HG03432 (cell line): ENCODE measurements around the gene S100A5.
A peak's percentile ranks its signal among the peaks of the same experiment; 100 is the strongest.
"Not testable (repeated sequence)": the region's sequence is repeated elsewhere in the genome, so short reads cannot be mapped to it uniquely, and the experiment has no call there.

ENCODE experiments used
- ATAC-seq: cut with Tn5 transposase; IDR thresholded peaks from one replicate; pipeline ENCODE4 v1.9.1; 2021; ENCODE audit warnings: mild to moderate bottlenecking, moderate library complexity; ENCODE audit not compliant: unreplicated experiment

Gene S100A5

DNA sequence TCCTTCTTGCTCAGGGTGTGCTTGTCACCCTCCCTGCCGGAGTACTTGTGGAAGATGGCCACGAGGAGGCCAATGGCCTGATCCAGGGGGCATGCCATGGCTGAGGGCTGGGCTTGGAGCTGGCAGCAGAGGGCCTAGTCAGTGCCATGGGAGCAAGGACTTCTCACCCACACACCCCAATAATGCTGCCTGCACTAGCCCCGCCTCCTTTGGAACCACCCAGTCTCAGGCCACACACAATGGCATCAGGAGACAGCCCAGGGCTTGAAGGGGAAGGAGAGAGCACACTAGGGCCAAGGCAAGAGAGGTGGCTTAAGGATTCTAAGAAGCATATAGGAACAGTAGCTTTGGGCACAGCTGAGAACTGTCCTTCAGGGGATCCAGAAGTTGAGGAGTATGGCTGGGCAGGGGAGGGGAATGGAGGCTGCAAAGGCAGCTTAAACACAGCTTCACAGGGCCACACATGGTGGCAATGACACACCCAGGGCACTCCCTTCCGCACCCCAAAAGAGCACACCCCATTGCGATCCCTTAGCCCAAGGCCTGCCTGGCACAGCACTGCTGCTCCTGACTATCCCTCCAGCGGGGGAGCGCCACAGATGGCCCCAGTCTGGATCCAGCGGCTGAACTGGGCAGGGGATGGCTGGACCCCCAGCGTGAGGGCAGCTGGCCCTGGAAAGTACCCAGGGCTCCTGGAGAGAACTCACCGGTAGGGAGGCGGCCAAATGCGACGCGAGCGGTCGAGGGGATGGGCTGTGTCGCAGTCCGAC, 5.3 kb downstream of the S100A5 start, which contains the start of gene S100A6:
Gene S100A6 (minus strand): TSS at position 750 of the 770 bp plus-strand sequence. CDS start 652 bp downstream, at position 98.
- ATAC-seq = peak; percentile 26

DNA sequence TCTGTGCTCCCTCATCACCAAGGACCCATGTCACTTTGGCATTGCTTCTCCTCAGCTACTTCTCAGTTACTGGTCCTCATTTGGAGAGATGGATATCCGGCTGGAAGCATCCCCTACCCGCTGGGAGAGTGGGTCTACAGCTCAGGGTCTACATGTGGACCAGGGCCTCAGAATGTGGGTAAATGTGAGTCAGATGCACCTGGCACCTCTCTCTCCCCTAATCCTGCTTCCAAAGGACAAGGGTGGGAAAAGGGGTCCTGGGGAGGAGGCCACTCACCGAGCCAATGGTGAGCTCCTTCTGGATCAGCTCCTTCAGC, 5.9 kb downstream of the S100A5 start:
- ATAC-seq = no peak

DNA sequence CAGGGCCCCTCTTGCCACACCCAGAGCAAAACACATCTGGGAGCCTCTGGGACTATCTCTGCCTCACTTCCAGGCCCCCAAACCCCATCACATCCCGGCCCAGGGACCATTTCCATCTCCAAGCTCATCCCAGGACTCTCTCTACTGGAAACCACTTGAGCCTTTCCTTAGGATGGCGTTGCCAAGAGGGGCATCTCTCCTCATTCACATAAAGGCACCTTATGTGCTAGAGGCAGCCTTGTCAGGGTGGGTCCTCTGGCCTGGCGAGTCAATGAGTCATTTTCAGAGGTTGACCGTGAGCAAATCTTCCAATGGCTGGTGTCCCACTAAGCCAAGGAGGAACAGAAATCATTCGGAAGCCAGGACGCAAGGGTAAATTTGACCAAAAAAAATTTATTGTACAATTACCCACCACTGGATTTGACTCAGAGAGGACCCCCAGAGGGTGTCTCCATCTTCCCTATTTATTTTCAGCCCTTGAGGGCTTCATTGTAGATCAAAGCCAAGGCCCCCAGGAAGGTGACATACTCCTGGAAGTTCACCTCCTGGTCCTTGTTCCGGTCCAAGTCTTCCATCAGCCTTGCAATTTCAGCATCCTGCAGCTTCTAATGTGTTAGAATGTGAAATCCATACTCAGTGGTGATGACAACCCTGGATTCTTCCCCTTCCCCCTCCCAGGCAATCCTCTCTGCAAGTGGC, 6.4 kb downstream of the S100A5 start:
- ATAC-seq = no peak

DNA sequence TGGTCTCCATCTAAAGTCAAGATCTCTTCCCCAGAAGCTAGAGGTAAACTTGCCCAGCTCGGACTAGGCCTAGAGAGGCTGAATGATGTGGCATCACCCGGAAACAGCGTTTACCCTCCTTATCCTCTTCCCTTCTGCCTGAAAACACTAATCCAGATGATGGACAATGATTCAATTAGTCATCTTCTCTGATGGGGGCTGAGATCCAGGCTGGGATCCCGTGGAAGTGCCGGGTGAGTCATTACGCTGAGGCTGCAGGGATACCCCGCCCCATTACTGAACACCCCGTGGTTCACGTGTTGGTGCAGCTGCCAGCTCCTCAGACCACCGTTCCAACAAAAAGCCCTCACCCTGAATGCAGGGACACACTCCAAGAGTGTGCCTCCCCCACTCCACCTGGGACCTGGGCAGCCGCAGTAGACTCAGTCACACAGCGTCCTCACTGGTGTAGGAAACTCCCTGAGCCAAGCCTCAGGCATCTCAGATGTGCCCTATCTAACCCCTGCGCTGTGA, 7.0 kb downstream of the S100A5 start:
- ATAC-seq = no peak

DNA sequence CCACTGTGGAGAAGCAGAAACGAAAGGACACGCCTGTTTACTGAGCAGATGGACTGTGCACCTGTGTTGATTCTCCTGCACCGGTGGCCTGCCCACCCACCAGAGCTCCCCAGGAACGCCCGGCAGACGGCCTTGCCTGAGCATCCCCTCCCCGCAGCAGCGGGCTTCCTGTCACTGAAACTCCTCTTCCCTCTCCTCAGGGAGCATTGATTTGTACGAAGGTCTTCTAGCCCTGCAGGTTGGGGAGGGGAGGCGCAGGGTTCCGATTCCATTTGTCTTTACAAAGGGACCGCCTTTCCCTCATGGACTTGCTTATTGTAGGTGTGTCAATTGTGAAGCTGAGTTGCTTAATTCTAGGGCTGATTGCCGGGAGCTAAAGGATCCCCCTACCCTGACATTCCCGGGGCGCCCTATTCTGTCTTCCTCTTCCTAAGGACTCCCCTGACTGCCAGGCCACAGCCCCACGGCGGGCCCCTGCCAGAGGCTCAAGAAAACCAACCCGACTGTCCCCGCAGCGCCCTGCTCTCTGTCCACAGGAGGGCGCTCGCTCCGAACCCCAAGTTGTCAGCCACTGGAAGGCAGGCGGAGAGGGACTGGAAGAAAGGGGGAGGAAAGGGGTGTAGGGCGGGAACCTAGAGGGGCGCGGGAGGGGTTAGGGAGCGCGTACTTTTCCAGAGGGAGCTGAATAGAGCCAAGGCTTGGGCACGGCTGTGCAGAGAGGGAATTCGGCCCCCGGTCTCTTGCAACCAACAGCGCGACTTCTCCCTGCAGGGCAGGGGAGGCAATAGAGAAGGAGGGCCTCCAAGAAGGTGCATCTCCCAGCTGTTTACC, 7.8 kb downstream of the S100A5 start:
- peak; percentile 39 for ATAC-seq

DNA sequence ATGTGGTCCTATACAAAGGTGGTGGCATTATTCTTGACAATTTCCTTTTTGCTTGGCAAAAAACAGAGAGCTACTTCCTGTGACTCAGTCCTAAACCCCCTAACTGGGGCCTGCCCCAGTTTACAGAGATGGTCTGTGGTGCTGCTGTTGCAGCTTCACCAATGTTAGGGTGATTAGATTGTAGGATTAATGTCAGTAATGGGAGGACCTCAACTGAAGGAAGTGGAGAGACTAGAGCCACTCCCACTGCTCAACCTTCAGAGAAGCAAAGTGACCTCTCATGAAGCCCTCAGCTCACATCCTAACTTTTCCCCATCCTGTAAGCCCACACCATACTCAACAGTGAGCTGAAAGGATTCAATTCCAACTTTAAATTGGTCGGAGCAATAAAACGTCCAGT, 8.6 kb downstream of the S100A5 start:
- ATAC-seq = no peak

DNA sequence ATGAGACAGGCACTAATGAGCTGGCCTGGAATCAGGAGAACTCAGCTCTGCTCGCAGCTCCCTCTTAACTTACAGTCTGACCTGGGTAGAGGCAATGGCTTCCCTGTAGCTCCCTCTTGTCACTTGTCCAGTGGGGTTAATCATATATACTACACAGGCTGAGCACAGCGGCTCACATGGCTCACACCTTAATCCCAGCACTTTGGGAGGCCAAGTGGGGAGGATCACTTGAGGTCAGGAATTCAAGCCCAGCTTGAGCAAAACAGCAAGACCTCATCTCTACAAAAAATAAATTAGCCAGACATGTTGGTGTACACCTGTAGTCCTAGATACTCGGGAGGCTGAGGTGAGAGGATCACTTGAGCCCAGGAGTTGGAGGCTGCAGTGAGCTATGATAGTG, 9.1 kb downstream of the S100A5 start:
- ATAC-seq = no peak

DNA sequence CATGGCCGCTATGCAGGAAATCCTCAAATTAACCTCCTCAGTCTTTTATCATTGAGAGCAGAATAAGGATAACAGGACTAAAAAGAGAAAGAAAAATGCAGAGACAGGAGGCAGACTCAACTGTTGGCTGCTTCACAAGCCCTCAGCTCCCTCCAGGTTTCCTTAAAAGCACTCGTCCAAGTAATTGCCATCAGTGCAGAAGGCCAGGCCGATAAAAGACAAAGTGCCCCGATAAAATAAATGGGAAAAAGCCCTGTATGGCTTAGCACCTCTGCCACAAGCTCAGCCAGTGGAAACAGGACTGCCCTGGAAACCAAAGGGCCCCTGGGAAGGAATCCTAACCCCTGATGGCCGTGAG, 13.1 kb downstream of the S100A5 start:
- ATAC-seq = no peak

DNA sequence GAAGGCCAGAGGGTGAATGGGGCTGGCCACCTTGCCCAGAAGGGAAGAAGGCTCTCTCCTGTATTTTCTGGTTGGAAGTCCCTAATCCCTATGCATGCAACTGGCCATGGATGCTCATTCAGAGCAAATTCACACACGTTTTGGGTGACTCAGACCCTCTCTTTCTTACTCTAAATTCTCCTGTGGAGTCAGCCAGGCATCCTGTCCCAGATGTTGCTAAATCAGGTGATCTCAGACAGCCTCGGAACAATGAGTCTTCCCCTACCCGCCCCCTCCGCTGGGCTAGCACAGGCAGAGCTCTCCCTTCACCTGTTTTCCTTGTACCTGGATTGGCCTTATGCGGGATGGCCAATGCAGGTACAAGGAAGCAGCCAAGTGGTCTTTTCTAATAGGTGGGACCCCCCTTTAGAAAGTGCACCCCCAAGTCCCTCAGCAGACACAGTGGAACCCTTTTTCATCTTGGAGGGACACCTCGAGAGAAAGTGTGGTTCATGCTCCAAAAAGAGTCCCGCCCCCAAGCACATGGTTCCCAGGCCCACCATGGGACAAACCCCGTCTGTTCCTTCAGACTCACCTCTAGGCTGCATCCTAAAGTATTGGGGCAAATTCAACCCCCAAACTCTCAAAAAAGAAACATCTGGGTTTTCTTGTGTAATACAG, 13.6 kb downstream of the S100A5 start:
- no peak for ATAC-seq

DNA sequence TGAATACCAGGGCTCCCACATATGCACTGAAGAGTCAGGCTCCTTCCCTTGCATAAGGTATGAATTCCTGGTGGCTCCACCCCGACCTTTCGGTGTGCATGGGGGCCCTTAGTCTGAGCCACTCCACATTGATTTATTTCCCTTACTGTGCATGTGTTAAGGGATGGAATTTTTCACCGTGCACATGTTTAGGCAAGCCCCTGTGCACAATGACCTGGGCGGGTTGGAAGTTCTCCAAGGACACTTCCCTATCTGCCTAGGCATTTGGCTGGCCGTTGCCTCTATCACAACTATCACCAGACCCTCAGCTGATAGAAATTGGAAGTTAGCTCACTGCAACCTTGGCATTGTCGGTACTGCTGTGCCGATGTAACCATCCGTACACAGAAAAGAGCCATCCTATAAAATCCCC, 14.6 kb downstream of the S100A5 start:
- no peak for ATAC-seq

DNA sequence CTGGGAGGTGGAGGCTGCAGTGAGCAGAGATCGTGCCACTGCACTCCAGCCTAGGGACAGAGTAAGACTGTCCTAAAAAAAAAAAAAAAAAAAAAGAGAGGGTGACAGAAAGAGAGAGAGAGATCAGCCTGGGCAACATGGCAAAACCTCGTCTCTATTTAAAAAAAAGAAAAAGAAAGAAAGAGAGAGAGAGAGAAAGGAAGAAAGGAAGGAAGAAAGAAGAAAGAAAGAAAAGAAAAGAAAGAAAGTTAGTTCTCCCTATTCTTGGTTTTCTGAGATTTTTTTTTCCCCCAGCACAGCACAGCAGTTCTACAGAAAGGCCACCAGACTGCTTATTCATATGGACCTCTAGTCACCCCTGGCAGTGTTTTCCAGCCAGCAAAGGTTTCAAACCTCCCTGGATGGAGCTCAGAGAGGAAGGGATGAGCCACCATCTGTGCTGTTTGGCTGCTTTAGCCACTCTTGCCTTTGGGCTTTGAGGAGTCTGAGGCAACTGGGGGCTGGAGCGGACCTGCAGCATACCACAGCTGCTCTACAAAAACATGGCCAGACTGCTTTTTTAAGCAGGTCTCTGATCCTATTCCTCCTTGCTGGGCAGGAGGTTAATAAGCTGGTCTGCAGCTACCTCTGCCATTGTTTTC, 15.5 kb downstream of the S100A5 start:
- no peak for ATAC-seq

DNA sequence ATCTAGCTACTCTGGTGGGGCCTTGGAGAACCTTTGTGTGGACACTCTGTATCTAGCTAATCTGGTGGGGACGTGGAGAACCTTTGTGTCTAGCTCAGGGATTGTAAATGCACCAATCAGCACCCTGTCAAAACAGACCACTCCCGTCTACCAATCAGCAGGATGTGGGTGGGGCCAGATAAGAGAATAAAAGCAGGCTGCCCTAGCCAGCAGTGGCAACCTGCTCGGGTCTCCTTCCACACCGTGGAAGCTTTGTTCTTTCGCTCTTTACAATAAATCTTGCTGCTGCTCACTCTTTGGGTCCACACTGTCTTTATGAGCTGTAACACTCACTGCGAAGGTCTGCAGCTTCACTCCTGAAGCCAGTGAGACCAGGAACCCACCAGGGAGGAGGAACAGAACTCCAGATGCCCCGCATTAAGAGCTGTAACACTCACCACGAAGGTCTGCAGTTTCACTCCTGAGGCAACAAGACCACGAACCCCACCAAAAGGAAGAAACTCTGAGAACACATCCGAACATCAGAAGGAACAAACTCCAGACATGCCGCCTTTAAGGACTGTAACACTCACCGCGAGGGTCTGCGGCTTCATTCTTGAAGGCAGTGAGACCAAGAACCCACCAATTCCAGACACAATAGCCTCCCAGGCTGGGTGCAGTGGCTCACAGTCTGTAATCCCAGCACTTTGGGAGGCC, 18.2 kb downstream of the S100A5 start:
- ATAC-seq = not testable (repeated sequence)

DNA sequence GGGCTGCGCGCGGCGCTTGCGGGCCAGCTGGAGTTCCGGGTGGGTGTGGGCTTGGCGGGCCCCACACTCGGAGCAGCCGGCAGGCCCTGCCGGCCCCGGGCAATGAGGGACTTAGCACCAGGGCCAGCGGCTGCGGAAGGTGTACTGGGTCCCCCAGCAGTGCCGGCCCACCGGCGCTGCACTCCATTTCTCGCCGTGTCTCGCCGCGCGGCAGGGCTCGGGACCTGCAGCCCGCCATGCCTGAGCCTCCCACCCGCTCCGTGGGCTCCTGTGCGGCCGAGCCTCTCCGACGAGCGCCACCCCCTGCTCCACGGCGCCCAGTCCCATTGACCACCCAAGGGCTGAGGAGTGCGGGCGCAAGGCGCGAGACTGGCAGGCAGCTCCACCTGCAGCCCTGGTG, 18.9 kb downstream of the S100A5 start:
- not testable (repeated sequence) for ATAC-seq

DNA sequence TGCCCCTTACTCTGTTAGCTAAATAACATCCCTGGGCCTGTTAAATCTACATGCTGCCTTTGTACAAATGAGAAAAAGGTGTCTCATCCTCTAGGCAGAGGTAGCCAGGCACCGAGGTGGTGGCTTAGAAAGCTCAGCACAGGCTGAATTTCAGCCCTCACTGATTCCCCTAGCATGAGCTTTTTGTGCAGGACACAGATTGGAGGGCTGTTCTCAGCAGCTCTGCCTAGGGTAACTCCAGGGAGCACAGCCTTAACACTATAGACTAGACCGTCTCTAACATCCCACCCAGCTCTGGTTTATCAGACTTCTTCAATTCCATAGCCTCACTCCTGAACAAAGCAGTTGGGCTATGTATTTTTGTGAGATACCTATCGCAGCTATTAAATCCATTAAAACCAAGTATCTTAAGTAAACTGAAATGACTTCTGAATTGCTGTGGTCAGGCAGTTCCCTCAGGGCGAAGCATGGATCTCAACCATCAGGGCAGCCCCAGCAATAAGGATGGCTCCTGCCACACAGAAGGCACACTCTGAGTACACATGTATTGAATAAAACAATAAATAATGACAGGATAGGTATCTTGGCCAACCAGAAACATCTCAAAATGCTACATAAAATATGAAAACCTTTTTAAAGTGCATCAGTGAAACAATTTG, 19.8 kb downstream of the S100A5 start:
- no peak for ATAC-seq

DNA sequence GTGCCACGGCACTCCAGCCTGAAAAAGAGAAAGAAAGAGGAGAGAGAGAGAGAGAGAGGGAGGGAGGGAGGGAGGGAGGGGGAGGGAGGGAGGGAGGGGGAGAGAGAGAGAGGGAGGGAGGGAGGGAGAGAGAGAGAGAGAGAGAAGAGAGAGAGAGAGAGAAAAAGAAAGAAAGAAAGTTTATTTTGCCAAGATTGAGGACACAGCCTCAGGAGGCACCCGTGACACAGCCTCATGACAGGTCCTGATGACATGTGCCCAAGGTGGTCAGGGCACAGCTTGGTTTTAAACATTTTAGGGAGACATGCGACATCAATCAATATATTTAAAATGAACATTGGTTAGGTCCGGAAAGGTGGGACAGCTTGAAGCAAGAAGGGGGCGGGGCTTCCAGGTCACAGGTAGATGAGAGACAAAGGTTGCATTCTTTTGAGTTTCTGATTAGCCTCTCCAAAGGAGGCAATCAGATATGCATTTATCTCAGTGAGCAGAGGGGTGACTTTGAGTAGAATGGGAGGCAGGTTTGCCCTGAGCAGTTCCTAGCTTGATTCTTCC, 20.5 kb downstream of the S100A5 start:
- ATAC-seq = not testable (repeated sequence)

DNA sequence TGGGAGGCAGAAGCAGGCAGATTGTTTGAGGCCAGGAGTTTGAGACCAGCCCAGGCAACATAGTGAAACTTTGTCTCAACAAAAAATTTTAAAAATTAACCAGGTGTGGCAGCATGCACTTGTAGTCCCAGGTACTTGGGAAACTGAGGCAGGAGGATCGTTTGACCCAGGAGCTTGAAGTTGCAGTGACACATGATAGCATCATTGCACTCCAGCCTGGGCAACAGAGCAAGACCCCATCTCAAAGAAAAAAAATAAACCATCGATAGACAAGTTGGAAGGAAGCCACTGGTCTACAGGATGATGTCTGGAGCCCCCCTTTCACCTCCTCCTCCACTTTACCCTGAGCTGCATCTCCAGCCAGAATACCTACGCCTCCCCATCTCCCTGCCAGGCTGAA, 21.5 kb downstream of the S100A5 start:
- no peak for ATAC-seq

DNA sequence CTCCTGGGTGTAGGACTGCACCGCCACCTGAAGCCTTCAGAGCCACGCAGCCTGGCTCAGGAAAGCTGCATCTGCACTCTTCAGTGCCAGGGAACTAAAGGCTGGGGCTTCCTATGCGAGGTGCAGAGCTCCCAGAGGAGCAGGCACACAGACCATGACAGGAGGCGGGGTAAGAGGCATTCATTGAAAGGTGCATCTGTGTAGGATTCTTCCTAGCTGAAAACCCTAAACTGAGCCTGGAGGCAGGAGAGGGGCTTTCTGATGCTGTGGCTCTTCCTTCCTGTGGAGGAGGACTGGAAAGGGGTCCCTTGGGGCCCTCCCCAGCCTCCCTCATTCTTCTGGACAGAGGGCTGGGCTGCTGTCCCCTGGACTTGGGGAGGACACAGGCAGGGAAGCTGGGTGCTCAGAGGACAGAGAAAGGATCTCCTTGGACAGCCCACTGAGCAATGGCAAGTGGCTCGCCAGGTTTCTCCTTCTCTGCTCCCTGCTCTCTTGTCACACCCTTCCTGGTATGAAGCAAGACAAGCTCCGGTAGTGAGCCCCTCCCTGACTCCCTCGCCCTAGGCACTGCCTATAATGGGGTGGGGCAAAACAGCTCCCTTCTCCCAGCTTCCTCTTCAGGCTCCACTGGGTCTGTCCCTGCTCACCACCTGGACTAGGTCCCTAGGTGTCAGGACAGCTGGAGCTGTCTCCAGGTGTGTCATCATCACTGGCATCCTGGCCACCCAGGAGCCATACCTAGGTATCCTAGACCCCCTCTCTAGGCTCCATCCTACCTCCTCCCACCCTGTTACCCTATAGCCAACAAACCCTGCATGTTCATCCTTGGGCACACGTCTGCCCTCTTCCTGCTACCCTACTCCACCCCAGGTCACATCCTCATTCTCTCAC, 25.0 kb downstream of the S100A5 start:
- ATAC-seq = no peak

DNA sequence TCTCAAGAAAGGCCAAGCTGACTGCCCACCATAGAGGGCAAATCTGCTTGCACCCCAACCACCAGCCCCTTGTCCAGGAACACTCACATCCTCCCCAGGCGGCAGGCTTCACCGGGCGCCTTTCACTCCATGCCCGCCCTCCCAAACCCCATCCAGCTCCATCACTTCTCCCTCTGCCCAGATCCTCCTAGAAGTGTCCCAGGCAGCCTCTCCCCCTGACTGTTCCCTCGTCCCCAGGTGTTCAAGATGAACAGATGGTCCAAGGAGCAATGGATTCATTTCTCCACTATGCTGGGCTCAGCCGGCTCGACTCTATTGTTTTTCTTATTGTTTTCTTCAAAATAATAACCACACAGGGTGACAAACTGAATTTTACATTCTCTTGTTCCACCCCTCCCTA, 27.1 kb downstream of the S100A5 start:
- ATAC-seq = no peak
